HuH-7 (cell line): ENCODE data around the gene QRFPR.
"Not testable (repeated sequence)": the region's sequence is repeated elsewhere in the genome, so short reads cannot be mapped to it uniquely, and the experiment has no call there.

Source experiments
- DNase-seq: peaks from one replicate; pipeline ENCODE4 v3.0.0; 2011; ENCODE audit warnings: low spot score

Gene QRFPR

GRCh38 chr4:121339307-121339706, 41.5 kb downstream of the QRFPR start:
- DNase-seq: no peak

DNA sequence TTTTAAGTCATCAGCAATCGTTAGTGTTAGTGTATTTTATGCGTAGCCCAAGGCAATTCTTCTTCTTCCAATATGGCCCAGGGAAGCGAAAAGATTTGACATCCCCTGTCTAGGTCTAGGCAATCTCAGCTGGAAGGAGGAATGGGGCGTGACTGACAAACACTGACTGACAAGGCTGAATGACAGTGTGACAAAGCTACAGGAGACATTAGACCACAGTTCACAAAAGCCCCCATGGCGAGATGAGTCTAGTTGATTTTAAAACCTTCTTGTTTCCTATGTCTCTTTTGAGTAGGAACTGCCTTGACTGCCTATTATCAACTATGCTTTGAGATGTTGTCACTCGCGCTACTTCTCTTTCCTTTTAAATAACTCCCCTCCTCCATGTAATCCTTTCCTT, 42.3 kb downstream of the QRFPR start:
- no peak for DNase-seq

GRCh38 chr4:121336706-121337105, 44.1 kb downstream of the QRFPR start:
- DNase-seq: no peak

GRCh38 chr4:121330180-121330665, 50.6 kb downstream of the QRFPR start:
- no peak for DNase-seq

DNA sequence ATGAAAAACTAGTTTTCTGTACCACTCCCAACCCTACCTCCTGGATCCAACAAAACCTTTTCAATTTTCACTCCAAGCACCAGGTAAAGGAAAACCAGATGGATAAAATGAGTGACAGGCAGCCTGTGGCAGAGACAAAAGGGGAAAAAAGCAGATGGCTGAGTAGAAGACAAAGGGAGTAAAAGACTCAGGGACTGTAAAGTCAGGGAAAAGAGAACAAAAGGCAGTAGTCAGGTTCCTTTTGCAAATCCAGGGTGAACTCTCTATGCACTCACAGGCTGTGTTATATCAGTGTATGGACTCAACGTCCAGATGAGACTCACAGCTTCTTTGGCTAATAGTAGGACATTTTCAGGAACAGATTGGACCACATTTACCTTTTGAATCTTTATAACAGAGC, 54.2 kb downstream of the QRFPR start:
- no peak for DNase-seq

- no peak for DNase-seq
Measured at GRCh38 chr4:121324331-121324730, 56.5 kb downstream of the QRFPR start.

DNA sequence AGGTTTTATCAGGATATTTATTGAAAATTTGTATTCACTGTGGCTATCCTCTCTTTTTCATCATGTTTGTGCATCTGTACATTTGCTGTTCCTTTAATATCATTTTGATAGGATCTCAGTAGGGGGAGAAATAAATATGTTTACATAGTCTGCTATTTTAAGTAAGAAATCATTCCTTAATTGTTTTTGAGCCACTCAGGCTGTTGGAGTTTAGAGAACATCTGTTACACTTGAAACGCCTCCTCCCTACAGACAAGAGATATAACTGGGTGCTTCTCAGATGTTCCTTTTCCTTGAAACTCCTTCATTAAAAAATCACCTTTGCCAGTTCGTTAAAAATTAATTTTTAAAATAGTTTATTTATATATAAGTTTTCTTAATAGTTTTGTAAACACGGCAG, 59.4 kb downstream of the QRFPR start:
- DNase-seq: no peak

DNA sequence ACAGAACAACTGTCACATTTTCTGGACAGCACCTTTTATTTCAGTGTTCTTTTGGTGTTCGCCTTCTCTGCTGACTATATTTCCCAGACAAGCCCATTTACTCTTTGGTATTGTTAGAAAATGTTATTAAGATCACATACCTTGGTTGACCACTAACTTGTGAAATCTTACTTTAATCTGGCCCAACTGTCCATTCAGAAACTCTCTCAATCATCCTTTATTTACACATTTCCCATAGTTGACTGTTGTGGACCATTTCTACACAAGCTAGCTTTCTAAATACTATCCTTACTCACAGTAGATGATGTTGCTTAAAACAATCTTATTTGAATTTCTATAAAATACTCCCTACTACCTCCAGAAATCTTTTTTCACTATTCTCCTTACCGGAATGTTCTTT, 64.7 kb downstream of the QRFPR start:
- no peak for DNase-seq

DNA sequence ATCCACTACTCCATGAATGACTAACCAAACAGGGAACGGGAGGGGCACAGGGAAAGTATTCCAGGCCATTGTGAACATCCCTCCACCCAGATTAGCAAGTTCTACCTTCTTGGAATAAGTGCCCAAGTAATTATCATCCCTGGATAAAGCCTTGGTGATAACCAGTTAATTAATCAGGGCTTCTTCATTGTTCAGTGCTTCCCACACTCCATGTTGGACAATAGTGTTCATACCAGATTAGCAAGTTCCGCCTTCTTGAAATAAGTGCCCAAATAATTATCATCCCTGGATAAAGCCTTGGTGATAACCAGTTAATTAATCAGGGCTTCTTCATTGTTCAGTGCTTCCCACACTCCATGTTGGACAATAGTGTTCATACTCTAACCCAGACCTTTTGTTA, 67.4 kb downstream of the QRFPR start:
- DNase-seq: not testable (repeated sequence)

GRCh38 chr4:121308828-121309227, 72.0 kb downstream of the QRFPR start:
- DNase-seq: no peak

GRCh38 chr4:121308328-121308663, 72.5 kb downstream of the QRFPR start:
- no peak for DNase-seq

- peak; percentile 4 for DNase-seq
Measured at GRCh38 chr4:121307445-121308327, 73.1 kb downstream of the QRFPR start.

- DNase-seq: no peak
Measured at GRCh38 chr4:121306931-121307330, 73.9 kb downstream of the QRFPR start.

DNA sequence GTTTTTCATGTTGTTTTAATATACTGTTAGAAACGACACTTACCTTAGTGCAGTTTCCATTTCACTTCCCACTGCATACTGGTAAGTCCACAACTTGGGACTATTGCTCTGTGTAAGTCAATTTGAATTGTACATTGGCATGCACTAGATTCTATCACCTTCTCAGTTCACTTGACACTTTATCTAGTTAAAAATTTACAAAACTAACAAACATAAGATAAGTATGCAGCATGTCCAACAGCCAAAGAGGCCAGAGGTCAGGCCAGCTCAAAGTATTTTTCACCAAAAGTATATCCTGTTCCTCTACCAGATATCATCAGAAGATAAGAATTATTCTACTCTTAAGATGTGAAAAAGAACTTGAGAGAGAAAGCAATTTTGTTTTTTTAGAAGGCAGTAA, 75.9 kb downstream of the QRFPR start:
- no peak for DNase-seq

GRCh38 chr4:121299367-121299766, 81.5 kb downstream of the QRFPR start:
- no peak for DNase-seq

DNA sequence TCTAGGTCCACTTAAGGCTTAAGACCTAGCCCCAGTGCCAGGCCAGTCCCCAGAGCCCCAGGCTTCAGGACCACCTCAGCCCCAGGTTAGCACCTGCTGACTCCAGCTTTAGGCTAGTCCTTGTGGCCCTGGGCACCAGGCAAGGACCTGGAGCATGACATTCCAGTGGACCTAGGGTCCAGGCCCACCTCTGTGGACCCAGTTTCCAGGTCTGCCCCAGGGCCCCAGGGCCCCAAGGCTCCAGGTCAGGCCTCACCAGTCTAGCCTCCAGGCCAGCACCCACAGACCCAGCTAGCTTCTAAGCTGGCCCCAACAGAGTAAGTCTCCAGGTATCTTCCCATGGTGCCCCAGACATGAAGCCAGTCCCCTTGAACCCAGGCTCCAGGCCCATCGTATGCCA, 97.5 kb downstream of the QRFPR start:
- DNase-seq: no peak

- DNase-seq: no peak
Measured at GRCh38 chr4:121280425-121280824, 100.4 kb downstream of the QRFPR start.

DNA sequence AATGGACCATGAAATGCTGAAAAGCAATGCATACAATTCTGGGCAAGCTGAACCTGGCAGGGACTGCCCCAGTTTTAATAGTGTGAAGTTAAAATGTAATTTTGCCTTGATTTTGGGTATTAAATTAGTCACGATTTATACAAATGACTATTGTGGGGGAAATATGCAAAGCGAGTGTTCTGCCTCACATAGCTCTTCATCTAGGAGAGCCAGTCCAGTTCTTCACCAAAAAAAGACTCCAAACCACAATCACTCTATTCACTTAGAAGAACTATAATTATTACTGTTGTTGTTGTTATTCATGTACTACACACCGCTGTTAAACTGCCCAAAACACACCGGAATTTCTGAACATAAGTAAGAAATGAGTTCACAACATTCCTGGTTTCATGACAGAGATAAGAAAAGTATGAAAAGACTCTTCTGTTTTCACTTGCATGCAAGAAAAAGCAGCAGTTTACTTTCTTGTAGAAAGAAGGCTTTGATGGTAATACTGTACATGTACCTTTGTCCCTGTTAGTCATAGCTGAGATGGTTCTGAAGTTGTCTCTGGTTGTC, 101.9 kb downstream of the QRFPR start:
- DNase-seq: no peak
